GM19372 (cell line): ENCODE data around the gene RAB10.
"Not testable (repeated sequence)": the region's sequence is repeated elsewhere in the genome, so short reads cannot be mapped to it uniquely, and the experiment has no call there.

Experiments
- ATAC-seq: cut with Tn5 transposase; IDR thresholded peaks from one replicate; pipeline ENCODE4 v1.9.1; 2021; ENCODE audit warnings: mild to moderate bottlenecking, low read depth, moderate library complexity; ENCODE audit not compliant: unreplicated experiment

The RAB10 gene

DNA sequence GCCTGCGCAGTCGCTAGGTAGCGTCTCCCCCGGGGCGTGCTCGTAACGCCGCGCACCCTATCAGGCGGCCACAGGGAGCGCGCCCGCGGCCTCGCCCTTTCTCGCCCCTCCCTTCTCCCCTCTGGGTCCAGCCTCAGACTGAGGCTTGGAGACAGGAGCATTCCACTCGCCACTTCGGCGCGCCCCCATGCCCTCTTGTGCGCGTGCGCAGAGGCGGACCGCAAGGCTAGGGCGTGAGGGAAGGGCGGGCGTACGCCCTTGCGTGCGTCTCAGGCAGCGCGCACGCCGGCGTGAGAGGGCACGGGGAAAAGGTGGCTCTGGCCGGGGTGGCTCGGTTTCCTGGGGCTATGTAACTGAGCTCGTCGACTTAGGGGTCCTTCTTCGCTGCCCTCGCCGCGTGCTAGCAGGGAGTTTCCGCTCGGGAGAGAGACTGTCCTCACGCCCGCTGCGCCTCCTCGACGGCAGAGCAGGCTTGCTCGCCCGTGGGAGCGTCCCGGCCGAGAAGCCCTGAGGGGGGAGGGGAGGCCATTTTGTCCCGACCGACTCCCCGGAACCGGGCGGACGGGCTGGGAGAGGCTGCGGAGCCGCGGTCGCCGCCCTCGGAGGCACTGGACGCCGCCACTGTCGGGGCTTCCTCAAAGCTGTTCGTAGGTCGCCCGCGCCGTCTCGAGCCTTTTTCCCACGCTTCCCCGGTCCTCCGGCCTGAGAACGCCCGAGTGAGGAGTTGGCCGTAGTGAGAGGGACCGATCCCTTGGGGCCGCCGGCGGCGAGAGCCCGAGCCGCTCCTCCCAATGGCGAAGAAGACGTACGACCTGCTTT, at the start of gene RAB10:
Gene RAB10, plus strand, starts transcription at position 267 of the 819 bp plus-strand sequence. Its CDS starts 525 bp downstream, at position 792.
- ATAC-seq: peak; percentile 86

DNA sequence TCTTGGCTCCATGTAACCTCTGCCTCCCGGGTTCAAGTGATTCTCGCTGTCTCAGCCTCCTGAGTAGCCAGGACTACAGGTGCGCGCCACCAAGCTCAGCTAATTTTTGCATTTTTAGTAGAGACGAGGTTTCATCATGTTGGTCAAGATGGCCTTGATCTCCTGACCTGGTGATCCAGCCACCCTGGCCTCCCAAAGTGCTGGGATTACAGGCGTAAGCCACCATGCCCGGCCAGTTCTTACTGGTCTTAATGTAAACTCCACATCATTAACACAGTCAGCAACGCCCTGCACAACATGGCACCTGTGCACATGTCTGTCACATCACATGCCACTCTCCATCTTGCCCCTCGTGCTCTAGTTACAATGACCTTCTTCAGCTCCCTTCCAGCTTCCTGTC, 45.8 kb upstream of the RAB10 start:
- no peak for ATAC-seq

DNA sequence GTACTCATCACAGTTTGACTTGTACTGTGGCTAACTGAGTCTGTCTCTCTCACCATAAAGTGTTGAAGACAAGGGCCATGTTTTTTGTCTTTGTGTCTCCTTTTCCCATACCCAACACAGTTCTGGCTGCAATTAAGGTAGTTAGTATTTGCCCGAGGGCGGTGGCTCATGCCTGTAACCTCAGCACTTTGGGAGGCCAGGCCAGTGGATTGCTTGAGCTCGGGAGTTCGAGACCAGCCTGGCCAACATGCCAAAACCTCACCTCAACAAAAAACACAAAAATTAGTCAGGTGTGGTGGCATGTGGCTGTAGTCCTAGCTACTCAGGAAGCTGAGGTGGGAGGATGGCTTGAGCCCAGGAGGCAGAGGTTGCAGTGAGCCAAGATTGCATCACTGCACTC, 44.7 kb upstream of the RAB10 start:
- no peak for ATAC-seq

DNA sequence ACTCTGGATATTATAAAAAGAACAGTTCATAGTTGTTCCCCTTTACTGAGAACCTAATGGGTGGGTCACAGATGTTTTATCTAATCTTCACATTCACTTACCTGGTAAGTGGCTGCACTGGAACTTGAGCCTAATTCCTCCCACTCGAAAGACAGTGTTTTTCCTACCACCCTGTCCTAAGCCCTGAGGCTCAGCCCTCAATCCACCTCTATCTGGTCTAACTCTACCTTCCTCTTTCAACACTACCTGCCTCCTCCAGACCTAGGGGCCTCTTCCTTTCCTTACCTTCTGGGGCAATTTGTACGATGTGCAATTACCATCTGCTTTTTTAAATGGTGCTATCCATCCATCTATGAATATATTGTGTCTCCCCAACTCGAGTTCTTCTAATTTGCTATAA, 41.9 kb upstream of the RAB10 start:
- no peak for ATAC-seq

DNA sequence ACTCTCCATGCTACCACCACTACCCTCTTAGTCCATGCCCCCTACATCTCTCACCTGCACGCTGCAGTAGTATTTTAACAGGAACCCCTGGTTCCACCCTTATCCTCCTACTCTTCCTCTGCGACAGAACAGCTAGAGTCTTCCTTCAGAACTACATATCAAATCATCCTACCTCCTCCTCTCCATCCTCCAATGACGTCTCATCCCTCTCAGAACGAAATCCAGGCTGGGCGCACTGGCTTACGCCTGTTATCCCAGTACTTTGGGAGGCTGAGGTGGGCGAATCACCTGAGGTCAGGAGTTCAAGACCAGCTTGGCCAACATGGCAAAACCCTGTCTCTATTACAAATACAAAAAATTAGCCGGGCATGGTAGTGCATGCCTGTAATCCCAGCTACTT, 41.3 kb upstream of the RAB10 start:
- ATAC-seq: no peak

DNA sequence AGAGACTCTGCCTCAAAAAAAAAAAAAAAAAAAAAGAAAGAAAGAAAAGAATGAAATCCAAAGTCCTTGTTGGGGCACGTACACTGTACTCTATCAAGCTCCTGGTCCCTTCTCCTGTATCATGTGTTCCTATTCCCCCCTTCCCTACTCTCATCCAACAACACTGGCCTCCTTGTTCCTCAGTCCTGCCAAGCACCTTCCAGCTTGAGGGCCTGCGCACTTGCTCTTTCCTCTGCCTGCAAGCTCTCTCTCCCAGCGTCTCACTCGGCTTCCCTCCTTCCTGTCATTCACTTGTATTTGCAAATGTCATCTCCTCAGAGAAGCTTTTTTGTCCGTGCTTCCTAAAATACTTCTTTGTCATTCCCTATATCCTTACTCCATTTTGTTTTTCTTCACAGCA, 40.8 kb upstream of the RAB10 start:
- no peak for ATAC-seq

DNA sequence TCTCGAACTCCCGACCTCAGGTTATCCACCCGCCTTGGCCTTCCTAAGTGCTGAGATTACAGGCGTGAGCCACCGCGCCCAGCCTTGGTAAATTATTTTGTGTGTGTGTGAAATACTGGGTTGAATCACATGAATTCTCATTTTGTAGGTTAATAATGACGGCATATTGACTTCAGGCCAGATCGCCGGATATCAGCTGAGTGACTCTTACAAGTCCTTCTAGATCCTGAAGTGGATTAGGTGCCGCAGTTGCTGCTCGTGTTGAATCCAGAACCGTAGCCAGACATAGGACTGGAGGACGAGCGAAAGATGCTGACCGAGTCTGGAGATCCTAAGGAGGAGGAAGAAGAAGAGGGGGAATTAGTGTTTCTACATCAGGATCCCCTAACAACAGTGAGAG, 39.4 kb upstream of the RAB10 start:
- no peak for ATAC-seq

DNA sequence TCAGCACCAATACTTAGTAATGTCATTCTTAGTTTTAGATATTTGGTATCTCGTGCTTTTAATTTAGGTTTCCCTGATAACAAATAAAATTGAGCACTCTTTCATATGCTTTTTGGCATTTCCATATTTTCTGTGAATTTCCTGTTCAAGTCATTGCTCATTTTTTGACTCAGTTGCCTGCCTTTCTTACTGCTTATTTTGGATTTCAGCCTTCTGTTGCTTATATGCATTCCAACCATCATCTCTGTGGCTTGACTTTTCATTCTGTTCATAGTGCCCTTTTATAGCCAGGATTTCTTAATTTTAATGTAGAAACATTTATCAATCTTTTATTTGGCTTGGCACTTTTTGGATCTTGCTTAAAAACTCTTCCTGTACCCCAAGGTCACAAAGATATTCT, 37.0 kb upstream of the RAB10 start:
- ATAC-seq: no peak

DNA sequence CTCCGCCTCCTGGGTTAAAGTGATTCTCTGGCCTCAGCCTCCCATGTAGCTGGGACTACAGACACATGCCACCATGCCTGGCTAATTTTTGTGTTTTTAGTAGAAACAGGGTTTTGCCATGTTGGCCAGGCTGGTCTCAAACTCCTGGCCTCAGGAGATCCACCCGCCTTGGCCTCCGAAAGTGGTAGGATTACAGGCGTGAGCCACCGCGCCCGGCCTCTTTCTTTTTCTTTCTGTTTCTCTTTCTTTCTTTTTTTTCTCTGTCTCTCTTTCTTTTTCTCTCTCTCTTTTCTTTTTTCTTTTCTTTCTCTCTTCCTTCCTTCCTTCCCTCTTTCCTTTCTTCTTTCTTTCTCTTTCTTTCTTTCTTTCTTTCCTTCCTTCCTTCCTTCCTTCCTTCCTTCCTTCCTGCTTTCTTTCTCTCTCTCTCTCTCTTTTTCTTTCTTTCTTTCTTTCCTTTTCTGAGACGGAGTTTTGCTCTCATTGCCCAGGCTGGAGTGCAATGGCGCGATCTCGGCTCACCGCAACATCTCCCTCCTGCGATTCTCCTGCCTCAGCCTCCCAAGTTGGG, 35.0 kb upstream of the RAB10 start:
- ATAC-seq: not testable (repeated sequence)

DNA sequence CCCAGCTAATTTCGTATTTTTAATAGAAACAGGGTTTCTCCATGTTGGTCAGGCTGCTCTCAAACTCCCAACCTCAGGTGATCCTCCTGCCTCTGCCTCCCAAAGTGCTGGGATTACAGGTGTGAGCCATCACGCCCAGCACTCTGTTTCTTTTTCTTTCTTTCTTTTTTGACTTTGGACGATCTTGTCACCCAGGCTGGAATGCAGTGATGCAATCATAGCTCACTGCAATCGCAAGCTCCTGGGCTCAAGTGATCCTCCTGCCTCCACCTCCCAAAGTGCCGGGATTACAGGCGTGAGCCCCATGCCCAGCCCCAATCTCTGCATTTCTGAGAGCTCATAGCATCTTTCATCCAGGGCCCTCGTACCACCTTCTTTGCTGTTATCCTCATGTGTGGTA, 34.5 kb upstream of the RAB10 start:
- not testable (repeated sequence) for ATAC-seq

DNA sequence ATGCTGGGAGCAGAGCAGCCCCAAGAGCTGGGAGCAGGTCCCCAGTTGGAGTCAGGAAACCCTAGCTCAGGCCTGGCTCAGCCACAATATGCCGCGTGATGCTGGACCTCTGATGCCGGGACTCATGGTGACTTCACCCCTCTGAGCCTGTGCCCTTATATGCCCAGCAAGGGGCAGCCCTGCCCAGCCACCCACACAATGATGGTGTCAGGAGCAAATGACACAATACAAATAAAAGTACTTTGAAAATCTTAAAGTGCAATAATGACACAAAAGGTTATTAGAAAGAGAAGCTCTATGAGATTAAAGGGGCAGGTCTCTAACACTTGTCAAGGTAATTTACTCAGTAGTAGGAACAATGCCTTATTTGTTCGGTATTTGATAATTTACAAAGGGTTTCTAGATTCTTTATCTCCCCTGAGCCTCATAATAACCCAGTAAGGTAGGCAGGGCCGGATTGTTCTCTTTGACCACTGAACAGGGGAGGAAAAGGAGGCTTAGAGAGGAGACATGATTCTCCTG, 33.3 kb upstream of the RAB10 start:
- no peak for ATAC-seq

DNA sequence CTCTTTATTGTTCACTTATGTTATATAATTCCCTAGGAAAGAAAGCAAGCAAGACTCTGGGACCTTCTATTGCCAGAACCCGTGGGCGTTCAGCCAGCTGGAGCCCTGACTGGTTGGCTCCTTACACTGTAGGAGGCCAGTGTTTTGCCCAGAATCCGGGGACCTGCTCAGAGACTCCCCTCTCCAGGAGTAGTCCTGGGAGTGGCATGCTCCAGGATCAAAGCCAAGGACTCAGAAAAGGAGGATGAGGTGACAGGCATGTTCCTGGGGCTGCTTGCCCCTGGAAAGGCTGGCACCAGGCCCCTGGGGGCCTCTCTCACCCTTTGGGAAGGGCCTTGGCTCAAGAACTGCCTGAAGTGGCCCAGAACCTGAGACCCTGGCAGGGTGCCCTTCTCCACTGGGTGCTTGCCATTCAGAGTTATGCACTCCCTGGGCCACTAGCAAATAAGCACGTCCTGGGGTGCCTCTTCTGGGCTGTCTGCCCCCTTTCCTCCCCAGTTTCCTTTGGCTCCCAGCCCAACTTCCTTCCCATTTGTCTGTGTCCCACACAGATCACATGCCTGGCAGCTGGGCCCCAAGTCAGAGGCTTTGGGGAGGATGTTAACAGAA, 32.0 kb upstream of the RAB10 start:
- no peak for ATAC-seq

DNA sequence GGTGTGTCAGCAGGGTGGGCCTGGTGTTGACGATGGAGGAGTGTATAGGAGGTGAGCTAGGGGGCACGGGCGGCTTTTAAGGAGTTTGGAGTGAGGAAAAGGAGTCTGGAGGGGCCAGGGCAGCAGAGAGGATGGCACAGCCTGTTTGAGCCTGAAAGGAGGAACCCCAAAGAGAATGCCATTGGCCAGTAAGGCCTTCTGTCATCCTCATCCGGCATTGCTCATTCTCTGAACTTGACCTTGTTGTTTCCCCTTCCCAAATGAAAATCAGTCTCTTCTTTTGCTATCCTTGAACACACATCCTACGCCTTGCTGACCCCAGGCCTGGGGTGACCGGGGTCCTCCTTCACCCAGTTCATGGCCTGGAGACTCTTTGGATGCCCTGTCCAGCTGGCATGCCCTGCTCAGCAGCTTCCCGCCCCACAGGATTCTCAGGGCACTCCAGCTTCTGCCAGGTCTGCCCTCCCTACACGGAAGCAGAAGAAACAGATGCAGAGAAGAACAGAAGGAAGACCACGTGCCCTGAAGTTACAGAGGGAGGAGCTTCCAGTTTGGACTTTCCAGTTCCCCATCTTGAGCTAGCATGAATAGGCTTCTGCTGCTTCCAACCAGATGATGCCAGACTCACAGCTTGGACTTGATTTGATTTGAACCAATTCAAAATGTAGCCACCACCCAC, 31.1 kb upstream of the RAB10 start:
- no peak for ATAC-seq

DNA sequence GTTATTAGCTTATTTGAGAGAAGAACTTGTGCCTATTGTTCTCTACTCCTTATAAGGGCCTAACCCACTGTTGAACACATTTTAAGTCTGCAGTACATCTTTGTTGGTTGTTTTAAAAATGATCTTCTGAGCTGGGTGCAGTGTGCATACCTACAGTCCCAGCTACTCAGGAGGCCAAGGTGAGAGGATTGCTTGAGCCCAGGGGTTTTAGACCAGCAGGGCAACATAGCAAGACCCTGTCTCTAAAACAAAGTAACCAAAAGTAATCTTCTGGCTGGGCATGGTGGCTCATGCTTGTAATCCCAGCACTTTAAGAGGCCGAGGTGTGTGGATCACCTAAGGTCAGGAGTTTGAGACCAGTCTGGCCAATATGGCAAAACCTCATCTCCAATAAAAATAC, 25.8 kb upstream of the RAB10 start:
- ATAC-seq: no peak

DNA sequence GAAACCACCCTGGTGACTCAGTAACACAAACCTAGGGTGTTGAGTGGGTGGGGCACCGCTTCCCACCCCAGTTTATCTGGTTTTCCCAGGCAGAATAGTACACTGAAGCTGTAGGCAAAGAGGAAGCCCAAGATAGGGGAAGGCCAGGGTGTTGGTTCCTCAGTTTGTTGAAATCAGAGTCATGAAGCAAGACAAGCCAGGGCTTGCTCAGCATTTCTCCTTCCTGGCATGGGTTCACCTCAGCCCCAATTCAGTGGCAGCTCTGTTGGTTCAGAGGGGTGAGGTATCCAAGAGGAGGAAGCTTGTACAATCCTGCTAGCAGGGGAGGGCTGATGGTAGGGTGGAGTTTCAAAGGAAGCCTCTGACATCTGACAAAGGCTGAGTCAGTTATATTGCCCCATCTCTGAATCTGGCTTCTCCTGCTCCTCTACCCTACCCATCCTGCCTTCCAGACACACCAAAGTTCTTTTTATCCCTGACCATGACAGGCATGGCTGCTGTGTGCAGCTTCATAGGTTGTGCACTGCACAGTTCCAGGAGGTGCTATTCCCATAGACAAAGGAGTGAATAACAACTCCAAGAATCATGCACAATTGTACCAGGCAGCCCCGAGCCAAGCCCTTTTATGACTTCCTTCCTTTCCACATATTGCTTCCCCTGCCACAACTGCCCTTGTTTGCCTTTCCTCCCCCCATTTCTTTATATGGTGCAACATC, 24.9 kb upstream of the RAB10 start:
- no peak for ATAC-seq

DNA sequence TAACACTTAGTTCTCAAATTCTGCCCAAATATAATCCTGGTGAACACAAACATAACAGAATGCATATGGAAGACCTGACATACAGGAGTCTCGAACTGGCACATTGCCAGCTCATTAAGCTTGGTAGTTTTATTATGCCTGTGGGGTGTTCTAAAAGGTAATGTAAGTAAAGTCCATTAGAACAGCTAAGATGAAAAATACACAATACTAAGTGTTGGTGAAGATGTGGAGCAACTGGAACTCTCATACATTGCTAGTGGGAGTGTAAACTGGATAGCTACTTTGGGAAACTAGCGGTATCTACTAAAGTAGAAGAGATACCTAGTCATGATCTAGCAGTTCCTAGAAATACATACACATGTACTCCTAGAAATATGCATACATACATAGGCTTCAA, 24.3 kb upstream of the RAB10 start:
- ATAC-seq: no peak

DNA sequence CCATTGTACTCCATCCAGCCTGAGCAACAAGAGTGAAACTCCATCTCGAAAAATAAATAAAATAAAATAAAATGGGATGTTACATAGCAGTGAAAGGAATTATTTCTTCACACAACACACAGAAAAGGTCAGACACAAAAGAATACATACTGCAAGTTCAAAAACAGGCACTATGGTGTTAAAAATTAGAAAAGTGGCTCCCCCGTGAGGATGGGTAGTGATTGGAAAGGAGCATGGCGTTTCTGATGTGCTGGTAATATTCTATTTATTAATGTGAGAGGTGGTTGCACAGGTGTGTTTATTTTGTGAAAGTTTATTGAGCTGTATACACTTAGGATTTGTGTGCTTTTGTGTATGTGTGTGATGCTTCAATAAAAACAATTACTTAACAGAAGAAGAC, 22.9 kb upstream of the RAB10 start:
- ATAC-seq: no peak

DNA sequence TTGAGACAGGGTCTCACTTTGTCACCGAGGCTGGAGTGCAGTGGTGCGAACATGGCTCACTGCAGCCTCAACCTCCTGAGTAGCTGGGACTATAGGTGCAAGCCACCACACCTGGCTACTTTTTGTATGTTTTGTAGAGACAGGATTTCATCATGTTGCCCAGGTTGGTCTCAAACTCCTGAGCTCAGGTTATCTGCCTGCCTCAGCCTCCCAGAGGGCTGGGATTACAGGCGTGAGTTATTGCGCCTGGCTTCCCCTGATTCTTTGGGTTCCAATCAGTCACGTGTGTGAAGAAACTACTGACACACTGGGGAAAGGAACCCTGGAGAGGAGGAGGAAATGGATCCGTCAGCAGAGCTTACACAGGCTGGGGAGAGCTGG, 22.3 kb upstream of the RAB10 start:
- ATAC-seq: no peak

DNA sequence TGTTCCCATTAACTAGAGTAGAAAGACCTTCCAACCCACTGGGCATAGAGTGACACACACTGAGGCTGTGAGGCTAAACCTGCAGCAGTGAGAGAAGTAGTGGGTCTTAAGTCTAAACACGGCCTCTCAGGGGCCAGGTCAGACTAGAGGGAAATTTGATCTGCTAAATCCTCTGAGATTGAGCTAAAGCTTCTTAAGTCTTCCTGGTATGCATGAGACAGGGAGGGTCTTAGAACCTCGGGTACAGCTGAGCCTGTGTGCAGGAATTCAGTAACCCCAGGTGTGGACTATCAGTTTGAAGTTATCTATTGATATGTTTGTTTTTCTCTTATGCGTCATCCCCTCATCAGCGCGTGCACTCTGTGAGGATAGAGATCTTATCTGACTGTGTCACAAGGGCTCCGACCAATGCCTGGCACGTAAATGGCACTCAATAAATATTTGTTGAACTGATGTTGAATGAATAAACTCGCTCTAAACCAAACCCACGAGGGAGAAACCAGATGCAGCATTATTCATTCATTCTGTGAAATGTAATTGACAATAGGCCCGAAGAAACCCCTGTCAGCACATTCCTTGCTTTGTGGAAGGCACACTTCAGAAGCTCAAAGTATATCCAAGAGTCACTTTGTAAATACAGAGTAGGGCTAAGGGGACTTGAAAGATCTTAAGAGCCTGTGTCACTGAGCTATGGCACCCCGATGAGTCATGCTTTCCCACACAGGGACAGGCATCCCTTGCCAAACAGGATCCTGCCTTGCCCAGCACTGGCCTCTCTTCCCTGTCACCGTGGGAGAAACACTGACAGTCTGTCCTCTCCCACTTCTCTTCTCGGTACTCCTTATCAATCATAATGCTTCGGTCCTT, 21.7 kb upstream of the RAB10 start:
- no peak for ATAC-seq

DNA sequence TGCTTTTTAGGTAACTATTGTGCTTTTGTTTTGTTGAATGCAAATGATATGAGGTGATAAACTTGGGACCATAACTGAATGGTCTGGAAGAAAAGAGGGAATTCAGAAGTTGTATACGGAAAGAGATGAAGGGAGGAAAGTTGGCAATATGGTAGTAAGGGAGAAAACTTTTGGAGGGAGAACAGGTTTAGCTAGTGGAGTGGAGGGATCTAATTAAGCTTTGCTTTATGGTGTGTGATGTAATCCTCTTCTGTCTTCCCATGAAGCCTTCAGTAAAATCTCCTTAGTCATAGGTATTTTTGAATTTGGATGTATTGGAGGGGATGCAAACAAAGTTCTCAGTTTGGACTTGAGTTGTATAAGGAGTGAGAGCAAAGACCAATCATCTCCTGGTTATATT, 20.2 kb upstream of the RAB10 start:
- no peak for ATAC-seq
